SK-N-SH (cell line): ENCODE measurements around the gene MYO1B. TPM values are rescaled to one million over a fixed set of nuclear protein-coding genes. Genes with fewer than 3 reads are reported as not detected.

Experiments
- CTCF ChIA-PET: fragments of 300-600, 350-600 bp; formaldehyde crosslinking; extraction: SDS; loops from one replicate; lab custom pipeline; 2021; lab: Yijun Ruan, JAX
- POLR2A ChIA-PET: fragments of 350-600 bp; sonication (Branson Sonifier 250); formaldehyde crosslinking; extraction: SDS; loops from one replicate; lab custom pipeline; 2020; ENCODE audit warnings: antibody characterized with exemption, inconsistent platforms; lab: Yijun Ruan, JAX
- DNase-seq: peaks from one replicate; pipeline ENCODE4 v3.0.0; 2012
- H2AFZ ChIP-seq: fragments of 200-600 bp; sonication (generic); 2 replicates; pipeline ENCODE4 v1.8.1; 2016; ENCODE audit warnings: antibody characterized with exemption, mild to moderate bottlenecking, low read depth
- H3F3A ChIP-seq: fragments of 200-600 bp; sonication (generic); replicated peaks from 2 replicates; pipeline ENCODE3; 2016; ENCODE audit warnings: antibody characterized with exemption, mild to moderate bottlenecking; ENCODE audit not compliant: insufficient read depth
- H3K27ac ChIP-seq, 2 experiments: fragments of 200-500 bp in 1 of 2; fragments of 200-600 bp in 1 of 2; sonication (Bioruptor generic) in 1 of 2; sonication (generic), shearing (Covaris generic) in 1 of 2; 2 replicates each; pipeline versions ENCODE4 v1.5.1 to v1.6.1; 2014 to 2016; ENCODE audit warnings: low read depth in 2 of 2, inconsistent platforms in 1 of 2, low read length in 1 of 2, mild to moderate bottlenecking in 1 of 2, mixed read lengths in 1 of 2
- H3K27me3 ChIP-seq: fragments of 200-600 bp; sonication (generic), shearing (Covaris generic); 2 replicates; pipeline ENCODE4 v1.6.1; 2016; ENCODE audit warnings: mixed run types; ENCODE audit not compliant: insufficient read depth
- H3K36me3 ChIP-seq, 2 experiments: fragments of 200-500 bp in 1 of 2; fragments of 200-600 bp in 1 of 2; sonication (Bioruptor generic) in 1 of 2; sonication (generic) in 1 of 2; replicated peaks in 1 of 2; 2 replicates each; pipeline versions ENCODE3 to v1.5.1; 2014 to 2016; ENCODE audit warnings: low read length in 1 of 2, mild to moderate bottlenecking in 1 of 2; ENCODE audit not compliant: insufficient read depth in 2 of 2, control insufficient read depth in 1 of 2
- H3K4me1 ChIP-seq, 2 experiments: fragments of 200-500 bp in 1 of 2; fragments of 200-600 bp in 1 of 2; sonication (Bioruptor generic) in 1 of 2; sonication (generic), shearing (Covaris generic) in 1 of 2; 2 replicates each; pipeline versions ENCODE4 v1.5.1 to v1.6.1; 2014 to 2016; ENCODE audit warnings: low read depth in 1 of 2, low read length in 1 of 2, mixed run types in 1 of 2; ENCODE audit not compliant: insufficient read depth in 2 of 2, control insufficient read depth in 1 of 2
- H3K4me2 ChIP-seq: fragments of 200-600 bp; sonication (generic), shearing (Covaris generic); 2 replicates; pipeline ENCODE4 v1.6.1; 2017; ENCODE audit warnings: mixed run types
- H3K4me3 ChIP-seq, 2 experiments: fragments of 200-500 bp in 1 of 2; fragments of 200-600 bp in 1 of 2; sonication (Bioruptor generic) in 1 of 2; sonication (generic), shearing (Covaris generic) in 1 of 2; 2 replicates each; pipeline versions ENCODE4 v1.5.1 to v1.8.1; 2014 to 2016; ENCODE audit warnings: low read depth in 2 of 2, inconsistent platforms in 1 of 2, low read length in 1 of 2, mild to moderate bottlenecking in 1 of 2, mixed read lengths in 1 of 2, moderate library complexity in 1 of 2
- H3K79me2 ChIP-seq: fragments of 200-600 bp; sonication (generic); 2 replicates; pipeline ENCODE4 v1.8.1; 2017; ENCODE audit warnings: mild to moderate bottlenecking; ENCODE audit not compliant: insufficient read depth
- H3K9ac ChIP-seq: fragments of 200-600 bp; sonication (generic); 2 replicates; pipeline ENCODE4 v1.6.1; 2017; ENCODE audit warnings: mixed run types
- H3K9me2 ChIP-seq: fragments of 200-600 bp; sonication (generic); 2 replicates; pipeline ENCODE4 v1.6.1; 2017; ENCODE audit warnings: mixed run types
- H3K9me3 ChIP-seq: fragments of 200-600 bp; sonication (generic); 2 replicates; pipeline ENCODE4 v1.6.1; 2017; ENCODE audit warnings: mixed run types, mild to moderate bottlenecking, moderate library complexity
- H4K20me1 ChIP-seq: fragments of 200-600 bp; sonication (generic); 2 replicates; pipeline ENCODE4 v1.6.1; 2017; ENCODE audit warnings: mild to moderate bottlenecking, mixed run types; ENCODE audit not compliant: insufficient read depth
- ELF1 ChIP-seq: IDR thresholded peaks from 2 replicates; pipeline ENCODE4 v1.4.0; 2012
- EP300 ChIP-seq, 2 experiments: IDR thresholded peaks; 2 replicates each; pipeline versions ENCODE4 v1.4.0 to v1.6.1; 2012; ENCODE audit warnings: borderline replicate concordance in 1 of 2, low read depth in 1 of 2, low read length in 1 of 2
- FOSL2 ChIP-seq: IDR thresholded peaks from 2 replicates; pipeline ENCODE4 v1.4.0; 2012; ENCODE audit warnings: low read depth, mild to moderate bottlenecking, moderate library complexity, borderline replicate concordance
- GATA2 ChIP-seq: sonication (generic); formaldehyde crosslinking; IDR thresholded peaks from 2 replicates; pipeline ENCODE4 v1.5.0; 2020; ENCODE audit warnings: mild to moderate bottlenecking, missing genetic modification reagents
- JUND ChIP-seq: IDR thresholded peaks from 2 replicates; pipeline ENCODE4 v1.4.0; 2012
- MAX ChIP-seq: IDR thresholded peaks from 2 replicates; pipeline ENCODE4 v1.4.0; 2012; ENCODE audit warnings: low read depth
- MEF2A ChIP-seq: IDR thresholded peaks from 2 replicates; pipeline ENCODE4 v1.4.0; 2012; ENCODE audit warnings: low read depth, borderline replicate concordance
- MXI1 ChIP-seq: IDR thresholded peaks from 2 replicates; pipeline ENCODE4 v1.6.1; 2012; ENCODE audit warnings: mild to moderate bottlenecking, low read depth, low read length, improper control_type of control experiment
- NRF1 ChIP-seq: IDR thresholded peaks from 2 replicates; pipeline ENCODE4 v1.6.1; 2012; ENCODE audit warnings: low read depth, mild to moderate bottlenecking, low read length
- PBX3 ChIP-seq: IDR thresholded peaks from 2 replicates; pipeline ENCODE4; 2012
- RAD21 ChIP-seq: IDR thresholded peaks from 2 replicates; pipeline ENCODE4 v1.6.1; 2012; ENCODE audit warnings: mild to moderate bottlenecking, low read length
- RCOR1 ChIP-seq: fragments of 150-350 bp; IDR thresholded peaks from 2 replicates; pipeline ENCODE4 v1.6.1; 2017; ENCODE audit warnings: antibody characterized with exemption, low read length
- RFX5 ChIP-seq: IDR thresholded peaks from 2 replicates; pipeline ENCODE4 v1.6.1; 2012; ENCODE audit warnings: mild to moderate bottlenecking, improper control_type of control experiment, low read length
- TCF12 ChIP-seq: IDR thresholded peaks from 2 replicates; pipeline ENCODE4 v1.4.0; 2012
- USF1 ChIP-seq: IDR thresholded peaks from 2 replicates; pipeline ENCODE4 v1.4.0; 2012; ENCODE audit warnings: low read depth, borderline replicate concordance
- WGBS: methylation state at CpG from one replicate; pipeline ENCODE4 v1.1.6; 2017; ENCODE audit warnings: low lambda C conversion rate; 5-methylcytosine and 5-hydroxymethylcytosine counted together
- polyA plus RNA-seq, 3 experiments: library from polyadenylated mRNA; depleted of rRNA; stranded (reverse); fragments of >200 nt; gene quantifications; 2 replicates each; pipeline ENCODE4 v1.2.3, GENCODE V29; 2012

Gene MYO1B
- polyA plus RNA-seq, 1 of the 3 experiments (the other 2 are of a cell fraction): 20.2 TPM

- TF ChIP-seq PBX3: no peak
- TF ChIP-seq ELF1: no peak
- no peak for TF ChIP-seq RCOR1
- TF ChIP-seq GATA2 (CRISPR knock-in tag): no peak
Measured at GRCh38 chr2:191374939-191375338, 129.7 kb downstream of the MYO1B start (continued).

GRCh38 chr2:191376981-191377629, 131.9 kb downstream of the MYO1B start:
- no peak for DNase-seq
- Histone ChIP-seq H3K9ac (peak overlapping the region; percentile 32; the same call in 1 of the 2 replicates), H3K4me3 (no peak overlapping the region), H3K9me2 (no peaks in the 10 kb centered on the region)
- 51% methylated on average over 3 of the region's 3 CpGs for WGBS
- TF ChIP-seq JUND (peak; percentile 79), EP300 (IDR thresholded peaks at IDR 0.05; ENCODE audit: borderline replicate concordance in 1 of 2, low read depth in 1 of 2, low read length in 1 of 2) (peak in 1 of 2 experiments; percentile 42; a peak in 1 of 4 replicates), MXI1 (0 out of 2 replicates have a peak, but pooled peaks have one; percentile 30), USF1 (peak; percentile 41; the same call in 1 of the 2 replicates), RAD21 (no peak), TCF12 (peak; percentile 48; the same call in 1 of the 2 replicates), PBX3 (peak; percentile 94), FOSL2 (peak; percentile 83), MEF2A (no peak), RFX5 (no peak), NRF1 (no peak), MAX (peak; percentile 92)
- TF ChIP-seq, all 33 proteins: peak for 8
- Histone ChIP-seq H2AFZ (no peak overlapping the region), H3K27me3 (no peaks in the 10 kb centered on the region), H4K20me1 (no peaks in the 10 kb centered on the region), H3K9me3 (no peaks in the 10 kb centered on the region), H3K27ac (peak overlapping the region; percentile 64 to 91), H3F3A (peaks cover 12% of the 10 kb centered on the region), H3K36me3 (peaks cover 3 to 9% of the 10 kb centered on the region in 2 experiments), H3K4me2 (peak overlapping the region; percentile 45; the same call in 1 of the 2 replicates), H3K4me1 (peaks cover 0 to 10% of the 10 kb centered on the region in 2 experiments; a peak in 2 of 4 replicates), H3K79me2 (0 out of 2 replicates have a peak, but pooled peaks cover 5% of the 10 kb centered on the region)
- ChIA-PET POLR2A (no interaction called here), CTCF (interaction anchor here (1.5 kb wide), 1 partner anchor 75 kb away, joined by 4 read pairs; no protein-coding TSS in a partner anchor)
